IPS DF 4.7 (cell line): Measurements from ENCODE around the gene SLC9A4.

Source experiments
- DNase-seq: peaks from one replicate; pipeline ENCODE4 v3.0.0-alpha.2; 2013; ENCODE audit warnings: low spot score; ENCODE audit errors: extremely low read depth

The SLC9A4 gene, protein sequence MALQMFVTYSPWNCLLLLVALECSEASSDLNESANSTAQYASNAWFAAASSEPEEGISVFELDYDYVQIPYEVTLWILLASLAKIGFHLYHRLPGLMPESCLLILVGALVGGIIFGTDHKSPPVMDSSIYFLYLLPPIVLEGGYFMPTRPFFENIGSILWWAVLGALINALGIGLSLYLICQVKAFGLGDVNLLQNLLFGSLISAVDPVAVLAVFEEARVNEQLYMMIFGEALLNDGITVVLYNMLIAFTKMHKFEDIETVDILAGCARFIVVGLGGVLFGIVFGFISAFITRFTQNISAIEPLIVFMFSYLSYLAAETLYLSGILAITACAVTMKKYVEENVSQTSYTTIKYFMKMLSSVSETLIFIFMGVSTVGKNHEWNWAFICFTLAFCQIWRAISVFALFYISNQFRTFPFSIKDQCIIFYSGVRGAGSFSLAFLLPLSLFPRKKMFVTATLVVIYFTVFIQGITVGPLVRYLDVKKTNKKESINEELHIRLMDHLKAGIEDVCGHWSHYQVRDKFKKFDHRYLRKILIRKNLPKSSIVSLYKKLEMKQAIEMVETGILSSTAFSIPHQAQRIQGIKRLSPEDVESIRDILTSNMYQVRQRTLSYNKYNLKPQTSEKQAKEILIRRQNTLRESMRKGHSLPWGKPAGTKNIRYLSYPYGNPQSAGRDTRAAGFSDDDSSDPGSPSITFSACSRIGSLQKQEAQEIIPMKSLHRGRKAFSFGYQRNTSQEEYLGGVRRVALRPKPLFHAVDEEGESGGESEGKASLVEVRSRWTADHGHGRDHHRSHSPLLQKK

GRCh38 chr2:102473020-102473419, at the start of gene SLC9A4:
Gene SLC9A4 (plus strand): TSS chr2:102473226. CDS start chr2:102473760, 534 bp downstream.
- DNase-seq, result no peak

DNA sequence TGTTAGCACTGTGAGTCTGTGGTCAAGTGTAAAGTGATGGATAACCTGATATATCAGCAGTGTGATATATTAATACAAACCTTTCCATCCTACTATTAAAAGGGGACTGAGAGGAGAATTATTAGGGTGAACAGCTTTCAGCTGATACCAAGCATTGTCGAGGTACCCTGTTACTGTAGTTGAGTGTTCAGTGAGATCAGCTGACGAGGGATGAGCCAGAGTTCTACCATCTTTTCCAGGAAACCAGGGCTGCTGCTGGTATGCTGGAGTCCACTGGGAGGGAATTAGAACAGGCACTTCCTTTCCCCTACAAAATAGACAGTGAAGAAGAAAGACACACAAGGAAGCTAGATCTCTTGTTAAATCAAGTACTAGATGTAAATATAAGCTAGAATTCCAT, 49.7 kb upstream of the SLC9A4 start:
- no peak for DNase-seq

DNA sequence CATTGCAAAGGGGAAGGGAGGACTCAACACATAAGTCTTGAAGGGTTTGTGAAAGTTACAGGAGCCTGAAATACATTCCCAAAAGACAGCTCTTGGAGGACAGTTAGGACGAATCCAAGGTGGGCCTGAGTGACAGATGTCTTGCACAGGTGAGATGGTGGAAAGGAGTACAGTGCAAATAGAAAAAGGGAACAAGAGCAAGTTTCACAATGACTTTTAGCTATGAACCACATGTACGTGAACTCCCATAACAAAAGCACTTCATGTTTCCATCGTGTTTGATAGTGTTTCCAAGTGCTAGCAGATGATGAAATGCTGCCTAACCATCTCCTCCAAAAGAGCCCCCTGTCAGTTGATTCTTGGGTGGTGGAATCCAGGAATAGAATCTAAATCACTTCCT, 48.3 kb upstream of the SLC9A4 start:
- DNase-seq, result no peak

- DNase-seq, result no peak
Measured at GRCh38 chr2:102425441-102426132, 47.4 kb upstream of the SLC9A4 start.

DNA sequence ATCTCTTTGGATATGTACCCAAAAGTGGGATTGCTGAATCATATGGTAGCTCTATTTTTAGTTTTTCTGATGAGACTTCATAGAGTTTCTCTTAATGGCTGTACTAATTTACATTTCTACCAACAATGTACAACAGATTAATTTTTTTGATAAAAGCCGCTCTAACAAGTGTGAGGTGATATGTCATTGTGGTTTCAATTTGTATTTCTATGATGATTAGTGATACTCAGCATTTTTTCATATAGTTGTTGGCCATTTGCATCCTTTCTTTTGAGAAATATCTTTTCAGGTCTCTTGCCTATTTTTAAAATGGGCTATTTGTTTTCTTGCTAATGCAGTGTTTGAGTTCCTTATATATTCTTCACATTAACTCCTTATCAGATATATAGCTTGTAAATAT, 45.8 kb upstream of the SLC9A4 start:
- DNase-seq, result no peak

GRCh38 chr2:102428573-102428972, 44.5 kb upstream of the SLC9A4 start:
- DNase-seq, result no peak

DNA sequence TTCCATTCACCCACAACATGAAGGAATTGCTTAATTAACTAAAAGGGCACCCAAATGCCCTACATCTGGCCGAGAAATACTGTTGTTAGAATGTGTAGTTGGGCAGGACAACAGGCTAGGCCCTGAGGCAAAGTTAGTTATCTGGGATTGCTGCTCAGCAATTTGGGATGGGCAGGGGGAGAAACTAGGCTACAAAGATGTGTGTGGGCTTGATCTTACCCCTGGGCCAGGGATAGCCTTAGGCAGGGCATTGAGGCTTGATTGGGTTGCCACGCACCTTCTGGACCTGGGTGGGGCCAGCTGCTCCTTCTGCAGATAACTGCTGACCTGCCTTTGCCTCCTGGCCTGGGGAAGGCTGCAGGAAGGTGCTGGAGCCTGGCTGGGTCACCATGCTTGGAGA, 40.6 kb upstream of the SLC9A4 start:
- no peak for DNase-seq

DNA sequence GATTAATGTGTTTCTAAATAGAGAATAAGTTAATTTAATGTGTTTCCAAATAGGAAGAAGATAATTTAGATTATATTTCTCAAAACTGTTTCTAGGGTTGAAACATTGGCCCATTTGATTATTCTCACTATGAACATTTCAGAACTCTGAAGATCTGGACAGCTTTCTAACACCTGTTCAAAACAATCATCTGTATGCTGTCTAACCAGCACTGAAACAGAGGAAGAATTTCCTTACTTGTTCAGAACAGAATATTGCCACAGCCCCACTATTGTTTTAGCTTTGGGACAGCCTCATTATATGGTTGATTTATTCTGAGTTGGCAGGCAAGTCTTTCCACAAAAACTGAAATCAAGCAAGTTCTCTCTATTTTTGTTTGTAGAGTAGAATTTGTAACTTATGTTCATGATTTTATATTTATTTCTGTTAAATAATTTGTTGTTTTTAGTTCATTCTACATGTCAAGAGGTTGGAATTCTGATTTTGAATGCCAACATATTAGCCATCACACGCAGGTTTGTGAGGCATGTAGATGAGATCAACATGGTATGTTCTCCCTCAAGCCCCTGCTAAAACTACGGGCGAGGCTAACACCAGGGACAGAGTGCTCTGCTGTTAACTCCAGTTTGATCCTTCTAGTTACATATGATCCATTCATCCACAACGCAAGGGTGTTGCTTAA, 38.9 kb upstream of the SLC9A4 start:
- no peak for DNase-seq

DNA sequence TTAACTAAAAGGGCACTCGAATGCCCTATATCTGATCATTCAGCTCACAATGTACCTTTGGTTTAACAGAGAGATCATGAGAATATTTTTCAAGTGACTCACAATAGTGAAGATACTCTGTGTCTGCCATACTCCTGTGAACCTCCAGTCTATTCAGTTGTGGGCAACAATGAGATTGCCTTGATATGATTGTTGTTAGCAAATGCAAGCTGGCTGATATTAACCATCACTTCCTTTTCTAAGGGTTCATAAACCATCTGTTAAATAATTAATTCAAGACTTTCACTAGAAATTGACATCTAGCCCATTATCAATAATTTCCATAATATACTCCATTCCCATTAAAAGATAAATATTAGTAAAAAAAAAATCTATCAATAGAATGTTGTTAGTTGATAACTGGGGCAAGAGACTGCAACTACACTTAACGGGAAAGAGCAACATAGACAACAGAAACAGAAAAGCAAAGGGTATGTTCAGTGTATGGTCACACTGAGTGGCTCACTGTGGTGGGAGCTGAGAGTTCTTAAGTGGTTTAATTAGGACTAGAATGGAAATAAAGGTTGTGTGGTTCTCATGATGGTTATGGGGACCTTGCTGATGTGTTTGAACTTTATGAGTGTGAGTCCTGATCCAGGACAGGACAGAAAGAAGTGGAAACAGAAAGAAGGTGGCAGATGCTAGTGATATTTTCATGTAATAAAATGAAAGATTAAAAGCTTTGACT, 38.2 kb upstream of the SLC9A4 start:
- no peak for DNase-seq

DNA sequence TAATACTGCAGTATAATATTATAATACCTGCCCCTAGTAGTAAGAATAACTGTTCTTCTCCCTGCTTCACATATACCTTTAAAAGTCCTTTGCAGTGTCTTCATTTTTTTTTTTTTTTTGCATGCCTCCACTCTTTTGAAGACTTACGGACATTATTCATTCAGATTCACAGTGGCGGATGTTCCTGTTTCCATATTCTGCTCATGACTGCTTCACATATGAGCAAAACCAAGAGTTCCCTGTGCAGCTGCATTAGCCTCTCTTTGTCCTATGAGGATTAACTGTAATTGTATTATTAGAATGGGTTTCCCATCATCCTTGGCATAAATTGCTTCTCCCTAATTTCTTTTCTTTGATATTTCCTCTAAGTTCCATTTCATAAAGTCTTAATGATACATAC, 37.3 kb upstream of the SLC9A4 start:
- no peak for DNase-seq

GRCh38 chr2:102436323-102436722, 36.7 kb upstream of the SLC9A4 start:
- no peak for DNase-seq

GRCh38 chr2:102437122-102437521, 35.9 kb upstream of the SLC9A4 start:
- DNase-seq, result no peak

DNA sequence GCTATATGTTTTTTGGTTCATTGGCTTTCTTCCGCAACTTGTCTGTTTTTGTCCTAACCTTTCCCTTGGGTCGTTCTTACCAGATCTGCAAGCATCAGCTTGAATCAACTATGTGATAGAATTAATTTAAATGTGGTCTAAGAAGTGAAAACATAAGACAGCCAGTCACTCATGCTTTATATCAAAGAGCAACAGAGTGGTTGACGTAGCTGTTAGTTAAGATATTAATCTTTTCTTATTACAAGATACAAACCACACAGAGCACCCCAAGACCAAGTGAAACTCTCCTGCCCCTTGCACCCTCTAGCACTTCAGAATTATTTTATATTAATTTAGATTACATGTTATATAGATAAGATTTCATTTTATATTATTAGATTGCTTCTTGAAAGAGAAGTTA, 34.9 kb upstream of the SLC9A4 start:
- DNase-seq, result no peak

DNA sequence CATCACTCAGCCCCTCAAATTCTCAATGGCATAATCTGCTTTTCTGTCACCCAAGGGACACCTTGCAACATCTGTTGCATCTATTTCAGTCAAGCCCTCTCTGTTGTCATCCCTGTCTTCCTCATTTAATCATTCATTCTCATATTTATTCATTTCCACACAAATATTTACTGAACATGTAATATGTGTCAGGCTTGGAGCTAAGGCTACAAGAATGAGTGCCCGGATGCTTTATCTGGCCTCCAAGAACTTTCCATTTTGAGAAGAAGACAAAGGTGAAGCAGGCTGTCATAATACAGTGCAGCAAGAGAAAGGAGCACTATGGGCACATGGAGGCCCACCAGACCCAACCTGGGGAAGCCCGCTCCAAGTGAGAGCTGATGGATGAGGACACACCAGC, 34.4 kb upstream of the SLC9A4 start:
- no peak for DNase-seq

DNA sequence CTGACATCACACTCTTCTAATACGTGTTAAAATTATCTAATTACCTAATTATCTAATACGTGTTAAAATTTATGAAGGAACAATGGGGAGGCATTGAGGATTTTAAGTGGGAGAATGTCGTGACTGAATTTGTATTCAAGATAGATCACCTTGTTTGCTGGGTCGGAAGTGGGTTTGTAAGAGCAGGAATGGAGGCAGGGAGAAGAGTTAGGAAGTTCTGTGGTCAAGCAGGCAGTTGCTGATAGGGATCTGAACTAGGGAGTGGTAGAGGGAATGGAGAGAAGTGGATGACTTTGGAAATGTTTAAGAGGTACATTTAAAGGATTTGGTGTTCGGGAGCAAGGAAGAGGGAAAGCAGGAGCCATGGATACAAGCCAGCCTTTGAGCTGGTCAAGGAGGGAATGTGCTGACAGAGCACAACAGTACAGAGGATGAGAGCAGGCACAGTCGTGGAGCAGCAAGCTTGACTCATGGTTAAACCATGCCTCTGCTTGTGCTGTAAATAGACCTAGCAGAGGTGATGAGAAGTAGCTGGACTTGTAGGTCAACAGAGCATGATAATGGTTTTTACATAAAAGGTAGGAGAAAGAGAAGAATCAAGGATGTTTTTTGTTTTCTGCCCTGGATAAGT, 33.8 kb upstream of the SLC9A4 start:
- DNase-seq, result no peak

DNA sequence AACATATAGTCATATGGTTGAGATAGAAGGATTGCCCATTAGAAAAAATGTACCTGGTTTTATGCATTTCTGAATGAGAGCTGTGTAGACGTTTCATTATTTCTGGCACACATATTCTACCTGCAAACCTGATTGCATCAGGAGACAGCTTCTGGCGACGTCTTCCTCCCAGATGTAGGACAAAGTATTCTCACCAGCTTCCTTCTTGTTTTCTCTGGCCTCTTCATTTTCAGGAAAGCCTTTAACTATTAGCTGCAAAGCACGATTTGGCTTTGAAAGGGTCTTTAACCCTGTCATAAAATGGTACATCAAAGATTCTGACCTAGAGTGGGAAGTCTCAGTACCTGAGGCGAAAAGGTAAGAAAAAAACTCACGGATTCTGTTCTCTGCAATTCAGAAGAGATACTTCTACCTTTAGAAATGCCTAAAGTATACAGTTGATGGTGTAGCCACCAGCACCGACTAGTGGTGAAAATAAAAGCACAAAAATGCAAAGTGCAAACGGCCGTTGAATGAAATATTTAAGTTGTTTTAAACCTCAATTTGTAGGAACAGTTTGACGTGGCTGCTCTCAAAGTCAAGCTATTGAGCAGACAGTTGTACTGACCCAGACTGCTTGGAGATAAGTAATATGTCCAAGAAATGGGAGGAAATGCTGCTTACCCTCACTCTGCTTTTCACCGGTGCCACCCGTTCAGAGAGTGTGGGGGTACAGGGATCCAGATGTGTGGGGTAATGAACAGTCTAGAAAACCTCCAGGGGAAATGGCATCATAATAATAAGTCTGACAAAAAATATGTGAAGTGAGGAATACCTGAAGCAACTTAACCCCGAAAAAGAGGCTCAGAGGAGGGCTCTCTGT, 29.8 kb upstream of the SLC9A4 start:
- DNase-seq, result no peak

GRCh38 chr2:102444233-102444632, 28.8 kb upstream of the SLC9A4 start:
- DNase-seq, result no peak

- DNase-seq, result no peak
Measured at GRCh38 chr2:102446936-102447335, 26.1 kb upstream of the SLC9A4 start.

DNA sequence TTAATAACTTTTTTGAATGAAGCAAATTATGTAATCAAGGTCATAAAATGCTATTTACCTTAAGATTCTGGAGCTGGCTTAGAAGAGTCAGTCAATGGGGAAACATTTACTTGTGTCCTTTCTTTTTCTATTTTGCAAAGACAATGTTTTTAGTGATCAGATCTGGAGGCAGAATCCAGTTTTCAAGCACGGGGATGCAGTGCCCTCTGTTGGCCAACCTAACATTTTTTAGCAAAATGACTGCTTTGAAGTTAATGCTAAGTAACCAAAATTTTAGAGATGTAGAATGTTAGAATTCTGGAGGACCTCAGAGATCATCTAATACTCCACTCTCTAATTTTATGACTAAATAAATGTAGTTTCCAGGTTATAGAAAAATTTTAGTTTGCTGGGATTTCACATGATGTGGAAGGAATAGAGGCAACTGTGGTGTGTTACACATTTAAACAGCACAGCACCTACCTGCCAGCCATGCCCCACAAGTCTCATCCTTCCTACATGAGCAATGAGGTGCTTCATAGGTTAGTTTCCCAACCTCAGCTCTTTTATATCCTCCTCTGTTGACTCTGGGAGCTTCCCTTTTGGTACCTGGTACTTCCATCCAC, 23.6 kb upstream of the SLC9A4 start:
- DNase-seq, result no peak
